Activated CD8-positive, alpha-beta memory T cell treated with anti-CD3 and anti-CD28 coated beads, Interleukin-2, amount 50 U/mL, for 24 hours (primary cell): Measurements from ENCODE around the gene TRPM6.

ENCODE experiments used
- DNase-seq: peaks from one replicate; pipeline ENCODE4 v3.0.0-alpha.2; 2020; ENCODE audit errors: extremely low read depth

TRPM6 gene

GRCh38 chr9:74771672-74772071 is 116.0 kb downstream of the TRPM6 start:
- no peak for DNase-seq

- no peak for DNase-seq
Observed at GRCh38 chr9:74771262-74771585, 116.5 kb downstream of the TRPM6 start.

DNA sequence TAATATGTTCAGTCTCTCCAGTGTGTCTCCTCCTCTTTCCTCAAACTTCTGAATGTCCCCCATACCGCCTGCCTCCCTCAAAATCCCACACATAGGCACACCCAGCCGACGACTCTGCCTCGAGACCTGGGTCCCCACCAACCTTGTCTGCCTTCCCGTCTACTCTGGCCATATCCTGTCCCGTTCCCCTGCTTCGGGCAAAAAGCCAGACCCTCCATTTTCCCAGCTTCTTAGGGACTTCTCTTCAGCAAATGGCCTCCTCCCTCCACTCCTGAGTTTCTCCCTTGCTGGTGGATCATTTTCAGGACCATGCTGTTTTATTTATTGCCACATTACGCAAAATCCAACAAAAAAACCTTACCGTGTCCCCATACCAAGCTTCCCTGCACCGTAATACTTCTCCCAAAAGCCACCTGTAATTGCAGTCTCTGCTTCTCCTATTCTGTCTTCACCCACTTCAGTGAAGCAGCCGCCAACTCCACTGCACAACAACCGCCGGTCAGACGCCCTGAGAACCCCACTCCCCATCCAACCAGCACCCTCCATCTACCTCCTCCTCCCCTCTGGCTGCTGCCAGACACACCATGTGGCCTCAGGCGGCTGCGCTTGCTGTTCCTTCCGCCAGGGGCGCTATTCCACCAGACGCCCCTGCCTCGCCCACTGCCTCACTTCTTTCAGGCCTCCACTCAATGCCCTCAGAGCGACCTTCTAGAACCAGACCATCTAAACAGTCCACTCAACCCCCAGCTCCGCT is 117.0 kb downstream of the TRPM6 start:
- DNase-seq = no peak

GRCh38 chr9:74765481-74765971 is 122.2 kb downstream of the TRPM6 start:
- no peak for DNase-seq

- DNase-seq = no peak
Observed at GRCh38 chr9:74762950-74763349, 124.8 kb downstream of the TRPM6 start.

DNA sequence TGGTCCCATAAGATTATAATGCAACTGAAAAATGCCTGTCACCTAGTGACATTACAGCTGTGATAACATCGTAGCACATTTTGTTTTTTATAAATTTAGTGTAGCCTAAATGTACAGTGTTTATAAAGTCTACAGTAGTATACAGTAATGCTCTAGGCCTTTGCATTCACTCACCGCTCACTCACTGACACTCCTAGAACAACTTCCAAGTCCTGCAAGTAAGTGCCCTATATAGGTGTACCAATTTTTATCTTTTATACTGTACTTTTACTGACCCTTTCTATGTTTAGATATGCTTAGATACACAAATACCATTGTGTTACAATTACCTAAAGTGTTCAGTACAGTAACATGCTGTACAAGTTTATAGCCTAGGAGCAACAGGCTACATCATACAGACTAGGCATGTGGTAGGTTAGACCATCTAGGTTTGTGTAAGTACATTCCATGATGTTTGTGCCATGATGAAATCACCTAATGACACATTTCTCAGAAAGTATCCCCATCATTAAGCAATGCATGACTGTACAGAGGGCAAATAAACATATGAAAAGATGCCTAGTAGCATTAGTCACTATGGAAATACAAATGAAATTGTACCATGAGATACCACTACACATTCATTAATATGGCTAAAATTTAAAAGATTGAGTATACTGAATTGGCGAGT is 127.6 kb downstream of the TRPM6 start:
- DNase-seq = no peak

DNA sequence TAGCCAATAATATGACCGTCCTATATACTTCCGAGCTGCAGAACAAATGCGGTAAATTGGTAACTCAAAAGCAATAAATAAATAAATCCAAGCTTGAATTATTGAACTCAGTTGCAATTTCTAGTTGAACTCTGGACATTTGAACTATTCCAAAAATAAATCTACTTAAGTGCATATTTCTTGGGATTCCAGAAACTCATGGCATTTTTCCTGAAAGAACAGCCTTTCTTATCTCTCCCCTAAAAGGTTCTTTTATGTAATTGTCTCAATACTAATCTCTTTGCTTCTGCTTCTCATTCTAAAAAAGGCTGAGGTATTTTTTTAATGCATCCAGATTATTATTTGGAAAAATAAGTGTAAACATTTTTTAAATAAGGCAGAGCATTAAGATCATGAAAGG is 131.7 kb downstream of the TRPM6 start:
- DNase-seq = no peak

GRCh38 chr9:74755355-74755754 is 132.4 kb downstream of the TRPM6 start:
- DNase-seq = no peak

GRCh38 chr9:74753650-74754049 is 134.1 kb downstream of the TRPM6 start:
- DNase-seq = no peak

- no peak for DNase-seq
Observed at GRCh38 chr9:74748966-74749365, 138.8 kb downstream of the TRPM6 start.

DNA sequence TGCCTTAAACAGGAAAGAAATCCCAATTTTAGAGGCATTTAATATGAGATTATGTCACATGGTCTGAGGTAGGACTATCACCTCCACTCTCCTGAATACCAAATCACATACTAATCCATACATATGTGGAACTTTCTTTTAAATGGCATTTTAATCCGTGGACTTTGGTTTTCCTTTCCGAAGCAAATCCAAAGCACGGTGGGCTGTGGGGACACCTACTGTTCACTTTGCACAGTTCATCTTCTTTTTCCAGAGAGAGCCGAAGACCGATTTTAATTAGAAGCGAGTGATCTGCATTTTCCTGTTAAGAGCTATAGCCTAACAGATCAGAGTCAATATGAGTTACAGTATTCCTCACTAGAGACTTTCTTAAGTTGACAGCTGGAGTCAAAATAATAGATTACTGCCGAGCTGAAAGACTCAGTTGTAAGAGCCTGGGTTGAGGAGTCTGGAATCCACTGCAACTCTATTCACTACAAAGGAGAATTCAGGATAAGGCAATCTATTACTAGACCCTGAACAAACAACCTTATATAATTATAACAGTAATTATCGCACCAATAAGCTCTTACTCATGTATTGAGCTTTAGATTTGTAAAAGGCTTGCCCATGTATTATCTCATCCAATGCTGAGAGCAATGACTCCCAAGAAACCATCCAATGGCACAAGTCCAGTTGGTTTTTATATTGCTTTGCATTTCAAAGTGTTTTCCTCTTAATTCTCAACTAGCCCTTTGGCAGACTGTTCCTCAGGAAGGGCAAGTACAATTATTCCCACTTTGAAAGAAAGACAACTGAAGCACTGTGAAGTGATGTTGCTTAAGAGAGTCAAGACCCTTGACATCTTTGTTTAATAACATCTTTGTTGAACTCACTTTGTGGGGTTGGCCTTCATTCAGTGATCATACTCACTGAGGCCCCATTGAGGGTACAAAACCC is 144.7 kb downstream of the TRPM6 start:
- DNase-seq = no peak

DNA sequence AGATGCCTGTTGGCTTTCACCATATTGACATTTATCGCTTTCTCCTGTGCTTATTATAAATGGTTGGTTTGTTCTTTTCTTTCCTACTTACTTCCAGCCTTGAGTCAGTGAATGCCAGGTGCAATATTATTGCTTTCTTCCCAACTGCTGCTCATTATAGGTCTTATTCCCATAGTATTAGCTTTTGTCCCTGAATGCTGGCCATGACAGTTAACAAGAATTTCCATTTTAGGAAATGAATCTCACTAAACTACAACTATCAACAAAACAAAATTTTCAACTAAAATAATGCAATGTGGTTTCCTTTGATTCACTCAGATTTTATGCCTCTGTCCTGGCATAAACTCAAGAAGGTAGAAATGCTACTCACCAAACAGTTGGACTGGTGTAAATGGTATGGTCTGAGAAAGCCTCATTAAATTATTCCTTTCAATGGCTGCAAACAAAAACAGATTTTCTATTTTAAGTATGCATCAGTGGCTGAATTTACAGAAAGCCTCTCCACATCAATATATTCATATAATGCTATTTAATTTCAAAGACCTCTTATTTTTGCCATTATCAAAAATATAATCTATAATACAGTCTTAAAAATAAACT is 145.4 kb downstream of the TRPM6 start:
- DNase-seq = no peak

DNA sequence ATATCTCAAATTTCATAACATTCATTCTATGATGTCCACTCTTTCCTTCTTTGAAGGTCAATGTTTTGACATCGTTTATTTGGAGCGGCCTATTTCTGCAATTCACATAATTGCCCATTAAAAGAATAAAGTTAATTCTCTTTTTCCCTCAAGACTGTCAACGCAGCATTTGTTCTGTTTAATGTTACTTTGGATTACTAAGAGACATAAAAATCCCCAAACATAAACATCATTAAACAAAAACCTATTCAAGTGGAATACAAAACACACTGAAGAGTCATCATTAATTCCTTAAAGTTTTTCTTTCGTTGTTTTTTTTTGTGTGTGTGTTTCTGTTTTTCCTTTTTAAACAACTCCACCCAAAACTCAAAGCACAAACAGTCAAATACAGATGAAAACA is 151.1 kb downstream of the TRPM6 start:
- DNase-seq = no peak

DNA sequence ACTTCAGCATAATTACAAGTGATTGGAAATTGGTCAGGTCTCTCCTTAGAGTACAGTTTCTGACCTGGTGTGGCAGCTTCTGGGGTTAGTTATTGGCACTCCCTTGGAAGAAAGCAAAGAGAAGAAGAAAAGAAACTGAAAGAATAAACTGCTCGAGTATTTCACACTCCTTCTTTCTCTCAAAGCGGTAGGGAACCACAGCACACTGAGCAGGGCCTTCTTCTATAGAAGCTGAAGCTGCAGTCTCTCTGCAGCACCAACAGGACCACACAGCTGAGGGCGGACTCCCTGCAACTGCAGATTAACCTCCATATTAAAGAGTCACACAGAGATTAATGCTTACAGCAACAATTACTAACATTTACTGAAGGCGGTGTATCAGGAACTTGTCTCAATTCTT is 152.0 kb downstream of the TRPM6 start:
- no peak for DNase-seq

GRCh38 chr9:74729136-74729695 is 158.5 kb downstream of the TRPM6 start:
- DNase-seq = no peak

GRCh38 chr9:74728176-74728575 is 159.5 kb downstream of the TRPM6 start:
- DNase-seq = no peak

DNA sequence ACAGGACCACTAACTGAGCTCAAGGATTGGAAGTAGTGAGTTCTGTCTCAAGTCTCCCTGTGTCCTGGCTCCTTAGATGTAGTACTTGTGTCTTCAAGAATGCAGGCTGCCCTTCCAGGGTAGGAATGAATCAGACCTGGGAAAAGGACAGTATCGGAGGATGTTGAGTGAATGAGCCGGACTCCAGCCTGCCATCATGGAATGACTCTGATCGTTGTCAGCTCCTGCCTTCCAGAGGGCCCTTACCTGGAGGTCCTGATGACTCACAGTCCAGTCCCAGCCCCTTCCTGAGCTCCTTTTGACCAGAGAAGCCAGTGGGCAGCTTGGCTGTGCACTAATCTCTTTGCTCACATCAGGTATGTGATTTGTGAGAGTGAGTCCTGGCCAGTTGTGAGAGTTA is 161.1 kb downstream of the TRPM6 start:
- DNase-seq = no peak

DNA sequence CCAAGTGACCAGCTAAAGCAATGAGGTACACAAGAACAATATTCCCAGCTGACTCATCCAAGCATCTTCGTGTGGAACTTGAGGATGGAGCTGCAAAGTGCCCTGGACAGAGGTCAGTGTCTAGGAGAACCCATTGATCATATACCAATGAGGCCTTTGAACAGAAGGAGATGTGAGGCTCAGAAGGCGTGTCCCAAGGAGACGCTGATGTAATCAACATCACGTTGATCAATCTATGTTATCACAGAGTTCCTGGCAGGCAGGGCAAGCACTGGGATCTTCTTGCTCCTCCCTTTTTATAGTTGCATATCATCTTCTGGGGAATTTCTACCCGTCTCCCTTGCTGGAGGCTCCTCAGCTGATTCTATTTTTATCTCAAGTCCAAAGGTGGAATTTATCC is 163.4 kb downstream of the TRPM6 start:
- DNase-seq = no peak

DNA sequence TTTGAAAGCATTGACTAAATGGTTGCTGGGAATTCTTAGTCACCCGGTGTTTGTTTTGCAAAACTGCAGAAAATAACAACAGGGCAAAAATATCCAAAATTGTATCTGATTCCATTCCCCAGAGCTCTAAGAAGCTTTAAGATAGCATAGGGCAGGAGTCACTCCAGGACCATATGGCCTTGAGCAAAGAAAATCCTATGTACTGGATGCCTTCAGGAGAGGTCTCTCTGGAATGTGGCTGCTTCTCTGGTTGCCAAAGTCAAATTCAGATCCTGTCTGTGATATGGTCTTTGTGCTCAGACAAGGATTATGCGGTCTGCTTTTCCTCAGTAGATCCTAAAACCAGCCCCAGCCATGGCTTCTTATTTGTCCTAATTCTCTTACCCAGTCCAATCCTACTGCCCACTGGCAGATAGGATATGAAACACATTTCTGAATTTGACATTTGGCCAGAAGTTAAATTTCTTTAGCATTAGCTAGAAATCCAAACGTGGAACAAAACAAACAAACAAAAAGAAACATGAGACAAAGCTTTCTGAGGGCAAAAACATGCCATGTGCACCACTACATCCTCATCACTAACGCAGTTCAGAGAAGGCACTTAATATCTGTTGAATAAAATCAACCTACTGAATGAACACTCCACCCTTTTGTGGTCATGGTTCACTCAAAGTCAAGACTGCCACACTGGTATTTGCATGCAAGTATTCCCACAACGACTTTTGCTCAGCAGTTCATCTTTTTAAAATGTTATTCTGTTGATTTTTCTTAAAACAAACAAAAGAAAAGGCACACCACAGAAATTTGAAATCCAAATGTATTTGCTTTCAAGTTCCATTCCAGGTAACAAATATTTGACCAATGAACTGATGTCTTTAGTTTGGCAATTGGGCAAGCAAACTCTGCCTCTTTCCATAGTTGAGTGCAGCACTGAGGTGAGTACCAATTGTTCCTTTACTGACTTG is 165.7 kb downstream of the TRPM6 start:
- DNase-seq = no peak

DNA sequence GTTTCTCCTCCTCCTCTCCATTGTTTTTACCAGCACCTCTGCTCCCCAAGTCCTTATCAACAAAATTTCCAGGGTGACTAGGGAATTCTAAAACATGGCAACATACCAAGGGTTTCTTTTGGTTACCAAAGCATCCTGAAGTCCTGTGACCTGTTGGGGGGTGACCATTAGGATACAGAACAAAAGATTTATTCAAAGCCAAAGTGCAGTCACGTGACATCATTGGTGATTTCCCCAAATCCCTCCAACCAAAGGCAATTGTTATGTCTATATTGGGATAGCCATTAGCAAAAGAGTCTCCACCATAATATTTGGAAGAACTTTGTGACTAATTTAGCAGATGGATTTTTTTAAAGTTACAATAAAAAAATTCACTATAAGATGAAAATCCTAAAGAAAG is 168.4 kb downstream of the TRPM6 start:
- DNase-seq = no peak

DNA sequence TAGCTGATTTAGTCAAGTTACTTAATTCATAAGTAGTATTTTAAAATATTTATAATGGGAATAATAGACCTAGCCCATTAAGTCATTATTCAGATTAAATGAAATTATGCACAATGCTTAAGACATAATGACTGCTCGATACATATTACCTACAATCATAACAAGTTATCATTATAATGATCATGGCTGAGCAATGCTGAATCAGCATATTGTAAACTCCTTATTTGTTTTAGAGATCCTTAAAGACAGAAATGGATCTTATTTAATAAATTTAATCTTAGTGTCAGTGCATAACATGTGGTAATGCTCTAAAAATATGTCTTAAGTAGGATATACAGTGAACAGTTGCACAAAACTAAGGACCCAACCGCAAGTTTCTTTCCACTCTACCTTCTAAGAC is 169.0 kb downstream of the TRPM6 start:
- DNase-seq = no peak
